AG09319 (cell line): ENCODE measurements around the gene AUTS2.

Source experiments
- DNase-seq: peaks from one replicate; pipeline ENCODE4 v3.0.0-alpha.2; 2010; ENCODE audit warnings: low read depth; ENCODE audit errors: extremely low read depth
- TF ChIP-seq, protein P1 (sequence below): IDR thresholded peaks from 2 replicates; pipeline ENCODE4 v1.5.1; 2011; ENCODE audit warnings: low read depth, mild to moderate bottlenecking, inconsistent platforms, low read length, moderate library complexity

AUTS2 gene

GRCh38 chr7:70349819-70350218 lies 751.5 kb downstream of the AUTS2 start:
- TF ChIP-seq, protein P1, sequence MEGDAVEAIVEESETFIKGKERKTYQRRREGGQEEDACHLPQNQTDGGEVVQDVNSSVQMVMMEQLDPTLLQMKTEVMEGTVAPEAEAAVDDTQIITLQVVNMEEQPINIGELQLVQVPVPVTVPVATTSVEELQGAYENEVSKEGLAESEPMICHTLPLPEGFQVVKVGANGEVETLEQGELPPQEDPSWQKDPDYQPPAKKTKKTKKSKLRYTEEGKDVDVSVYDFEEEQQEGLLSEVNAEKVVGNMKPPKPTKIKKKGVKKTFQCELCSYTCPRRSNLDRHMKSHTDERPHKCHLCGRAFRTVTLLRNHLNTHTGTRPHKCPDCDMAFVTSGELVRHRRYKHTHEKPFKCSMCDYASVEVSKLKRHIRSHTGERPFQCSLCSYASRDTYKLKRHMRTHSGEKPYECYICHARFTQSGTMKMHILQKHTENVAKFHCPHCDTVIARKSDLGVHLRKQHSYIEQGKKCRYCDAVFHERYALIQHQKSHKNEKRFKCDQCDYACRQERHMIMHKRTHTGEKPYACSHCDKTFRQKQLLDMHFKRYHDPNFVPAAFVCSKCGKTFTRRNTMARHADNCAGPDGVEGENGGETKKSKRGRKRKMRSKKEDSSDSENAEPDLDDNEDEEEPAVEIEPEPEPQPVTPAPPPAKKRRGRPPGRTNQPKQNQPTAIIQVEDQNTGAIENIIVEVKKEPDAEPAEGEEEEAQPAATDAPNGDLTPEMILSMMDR: no peak
- DNase-seq: no peak

DNA sequence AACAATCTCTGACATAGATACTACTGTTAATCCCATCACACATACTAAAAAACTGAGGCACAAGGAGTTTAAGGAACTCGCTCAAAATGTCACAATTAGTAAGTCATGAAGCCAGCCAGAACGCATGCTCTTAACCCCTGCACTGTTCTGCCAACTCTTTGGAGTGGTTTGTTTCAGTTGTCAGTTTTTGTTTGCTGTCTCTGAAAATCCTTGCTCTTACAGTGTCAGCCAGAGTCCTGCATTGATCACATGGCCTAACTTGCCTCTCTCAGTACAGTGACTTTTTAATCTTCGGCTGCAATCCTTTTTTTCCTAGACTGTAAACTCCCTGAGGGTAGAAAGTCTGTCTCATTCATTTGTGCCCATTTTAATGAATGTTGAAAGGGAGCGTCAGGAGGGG lies 753.8 kb downstream of the AUTS2 start:
- no peak for DNase-seq
- TF ChIP-seq, protein P1: no peak

DNA sequence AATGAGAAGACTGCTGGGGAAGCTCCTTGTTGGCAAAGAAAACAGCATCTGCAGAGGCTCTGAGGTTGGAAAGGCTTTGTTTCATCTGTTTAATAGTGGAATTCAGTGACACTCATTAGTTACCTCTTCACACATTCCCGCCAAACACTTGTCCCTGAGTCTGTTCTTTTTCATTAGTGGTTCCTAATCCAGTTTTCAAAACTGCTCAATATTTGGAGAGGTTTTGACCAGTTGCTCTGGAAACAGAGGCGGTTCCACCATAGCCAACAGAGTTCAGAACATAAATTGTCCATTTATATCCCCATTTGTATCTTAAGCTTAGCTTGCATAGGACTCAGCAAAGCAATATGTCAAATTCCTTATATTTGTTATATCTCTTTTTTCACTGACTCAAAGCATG lies 754.6 kb downstream of the AUTS2 start:
- no peak for DNase-seq
- TF ChIP-seq, protein P1: no peak

DNA sequence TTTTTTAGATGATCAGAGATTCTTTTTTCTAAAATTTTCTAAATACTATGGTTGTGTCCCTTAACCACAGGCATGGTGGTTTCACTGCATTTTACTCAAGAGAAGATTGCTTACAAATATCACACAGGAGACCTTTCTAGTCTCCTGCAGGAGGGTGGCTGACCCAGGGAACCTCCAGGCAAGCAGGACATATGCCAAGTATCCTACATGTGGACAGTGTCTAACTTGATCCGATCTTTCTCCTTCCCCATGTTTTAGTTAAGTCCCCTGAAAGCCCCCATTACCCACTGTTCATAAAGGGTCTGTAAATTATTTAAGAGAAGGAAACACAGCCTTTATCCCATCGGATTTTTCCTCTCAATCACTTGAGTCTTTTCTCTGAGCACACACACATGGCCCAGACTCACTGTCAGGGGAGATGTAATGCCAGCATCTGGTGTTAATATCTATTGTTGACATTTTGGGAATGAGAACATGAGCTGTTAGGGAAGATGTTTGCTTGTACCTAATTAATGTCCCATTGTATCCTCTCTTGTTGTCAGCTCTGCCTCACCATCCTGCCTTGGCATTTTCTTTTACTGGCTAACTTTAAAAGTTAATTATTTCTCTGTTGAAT lies 755.2 kb downstream of the AUTS2 start:
- DNase-seq: no peak
- TF ChIP-seq, protein P1: no peak

DNA sequence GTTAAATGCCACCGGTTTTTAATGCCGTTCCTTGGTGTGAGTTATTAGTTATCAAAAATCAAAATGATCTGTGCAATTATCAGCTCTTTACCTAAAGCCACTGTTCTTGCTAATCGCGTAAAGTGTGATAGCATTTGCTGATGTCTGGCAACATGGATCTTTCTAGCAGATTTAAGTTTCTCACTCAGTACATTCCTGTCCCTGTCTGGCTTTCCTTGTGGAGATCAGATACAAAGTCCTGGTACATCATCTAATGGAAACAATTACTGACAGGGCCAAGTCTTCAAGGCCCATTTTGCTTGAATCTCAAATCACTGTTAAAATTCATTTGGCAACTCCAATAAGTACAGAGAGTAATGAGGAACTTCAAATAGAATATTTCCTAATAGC lies 755.7 kb downstream of the AUTS2 start:
- DNase-seq: no peak
- TF ChIP-seq, protein P1: no peak

DNA sequence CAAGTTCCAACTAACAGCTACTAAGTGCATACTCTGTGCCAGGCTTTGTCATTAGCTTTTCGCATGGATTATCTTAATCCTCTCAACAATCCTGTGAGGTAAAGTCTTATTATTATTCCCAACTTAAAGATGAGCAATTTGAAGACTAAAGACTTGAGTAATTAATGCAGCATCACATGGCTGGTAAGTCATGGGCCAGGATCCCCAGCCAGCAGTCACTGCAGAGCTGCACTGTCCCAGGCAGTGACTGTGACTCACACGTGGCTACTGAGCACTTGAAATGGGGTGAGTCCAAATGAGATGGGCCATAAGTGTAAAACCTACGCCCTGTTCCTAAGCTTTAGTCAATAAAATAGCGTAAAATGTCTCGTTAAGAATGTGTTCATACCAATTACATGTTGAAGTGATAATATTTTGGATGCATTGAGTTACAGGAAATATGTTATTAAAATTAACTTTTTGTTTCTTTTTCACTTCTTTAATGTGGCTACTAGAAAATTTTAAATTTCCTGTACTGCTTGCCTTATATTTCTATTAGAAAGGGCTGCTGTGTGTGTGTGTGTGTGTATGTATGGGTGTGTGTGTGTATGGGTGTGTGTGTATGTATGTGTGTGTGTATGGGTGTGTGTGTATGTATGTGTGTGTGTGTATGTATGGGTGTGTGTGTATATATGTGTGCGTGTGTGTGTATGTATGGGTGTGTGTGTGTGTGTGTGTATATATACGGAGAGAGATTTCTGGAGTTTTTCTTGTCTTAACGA lies 756.3 kb downstream of the AUTS2 start:
- no peak for DNase-seq
- TF ChIP-seq, protein P1: no peak

DNA sequence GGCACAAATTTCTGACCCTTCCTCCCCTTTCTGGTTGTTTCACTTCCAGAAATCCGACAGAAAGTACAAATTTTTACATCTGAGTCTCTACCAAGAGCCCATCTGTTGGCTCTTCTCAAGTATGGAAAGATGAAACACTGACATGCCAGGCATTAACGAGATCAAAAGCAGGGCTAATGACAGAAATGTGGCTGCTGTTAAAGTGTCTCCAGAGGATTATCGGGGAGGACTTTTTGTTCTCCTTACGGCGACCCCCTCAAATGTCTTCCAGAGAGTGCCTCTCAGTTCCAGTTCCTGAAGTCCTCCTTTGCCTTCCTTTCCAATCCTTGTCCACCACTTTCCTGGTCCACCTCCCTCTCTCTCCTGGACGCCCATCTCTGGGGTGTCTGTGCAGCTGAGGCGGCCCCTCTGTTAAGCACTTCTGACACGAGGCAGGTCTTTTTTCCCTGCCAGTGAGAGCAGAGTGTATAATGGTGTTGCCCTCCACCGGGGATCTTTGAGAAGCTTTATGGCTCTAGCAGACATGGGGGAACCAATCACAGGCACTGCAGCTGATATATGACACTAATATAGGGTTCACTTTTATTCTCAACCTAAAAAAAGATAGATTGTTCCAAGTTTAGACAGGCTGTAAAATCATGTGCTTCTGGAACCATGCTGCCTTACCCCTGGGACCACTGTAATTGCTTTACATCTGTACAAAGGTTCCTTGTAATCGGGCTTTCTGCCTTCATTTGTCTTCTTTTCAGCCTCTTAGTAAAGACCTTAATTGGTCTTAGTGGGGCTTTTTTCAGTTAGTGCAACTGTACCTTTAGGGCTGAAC lies 757.1 kb downstream of the AUTS2 start:
- DNase-seq: no peak
- TF ChIP-seq, protein P1: no peak
